GM20000 (cell line): Measurements from ENCODE around the gene DNAJB6.

Experiments
- DNase-seq: peaks from one replicate; pipeline ENCODE4 v3.0.0; 2012; ENCODE audit warnings: low spot score
- CTCF ChIP-seq: IDR thresholded peaks from 2 replicates; pipeline ENCODE4 v1.5.1; 2012; ENCODE audit warnings: mild to moderate bottlenecking, control low read depth; ENCODE audit errors: extremely low read depth, missing control alignments

The DNAJB6 gene

GRCh38 chr7:157462840-157463239, 126.0 kb downstream of the DNAJB6 start:
- no peak for TF ChIP-seq CTCF

GRCh38 chr7:157463245-157463644, 126.4 kb downstream of the DNAJB6 start:
- DNase-seq = no peak

More at GRCh38 chr7:157462840-157463239, 126.0 kb downstream of the DNAJB6 start:
- no peak for DNase-seq

GRCh38 chr7:157464111-157464970, 127.5 kb downstream of the DNAJB6 start:
- no peak for DNase-seq
- no peak for TF ChIP-seq CTCF

More at GRCh38 chr7:157463245-157463644, 126.4 kb downstream of the DNAJB6 start:
- no peak for TF ChIP-seq CTCF

- DNase-seq = no peak
- TF ChIP-seq CTCF = no peak
Measured at GRCh38 chr7:157464971-157465886, 128.4 kb downstream of the DNAJB6 start.

- DNase-seq = no peak
- TF ChIP-seq CTCF = no peak
Measured at GRCh38 chr7:157465891-157466866, 129.4 kb downstream of the DNAJB6 start.

- no peak for TF ChIP-seq CTCF
- no peak for DNase-seq
Measured at GRCh38 chr7:157466867-157467261, 130.1 kb downstream of the DNAJB6 start.
